Natural killer cell (primary cell): ENCODE results near the gene ZKSCAN1. TPM values are rescaled to one million over a fixed set of nuclear protein-coding genes. Genes with fewer than 3 reads are reported as not detected.

Experiments used
- ATAC-seq, 3 donors: fragments of 150-1000 bp in 2 of 3; fragments of 200-7000 bp in 1 of 3; cut with Tn5 transposase; 1 replicate in 1 of 3; 2 replicates in 2 of 3; pipeline ENCODE4 v1.10.0; 2021; ENCODE audit warnings: mild to moderate bottlenecking in 2 of 3, moderate library complexity in 2 of 3
- DNase-seq, 2 donors: peaks; one replicate each; pipeline versions ENCODE4 v3.0.0 to v3.0.0-alpha.2; 2013 to 2021; ENCODE audit warnings: mixed read lengths in 1 of 2
- H3K27ac ChIP-seq: one replicate; pipeline ENCODE4 v1.5.1; 2013; ENCODE audit warnings: mild to moderate bottlenecking, low read length
- H3K27me3 ChIP-seq: one replicate; pipeline ENCODE4 v1.6.1; 2013; ENCODE audit warnings: low read length; ENCODE audit not compliant: control insufficient read depth, insufficient read depth
- H3K36me3 ChIP-seq: one replicate; pipeline ENCODE4 v1.6.1; 2013; ENCODE audit warnings: low read length; ENCODE audit not compliant: control insufficient read depth, insufficient read depth
- H3K4me1 ChIP-seq: one replicate; pipeline ENCODE4 v1.6.1; 2013; ENCODE audit warnings: low read length; ENCODE audit not compliant: control insufficient read depth, insufficient read depth
- H3K4me3 ChIP-seq: one replicate; pipeline ENCODE4 v1.5.1; 2013; ENCODE audit warnings: low read length
- H3K9me3 ChIP-seq: one replicate; pipeline ENCODE4 v1.6.1; 2013; ENCODE audit warnings: low read length; ENCODE audit not compliant: control insufficient read depth, insufficient read depth
- H3K27ac Mint-ChIP-seq, 2 donors: one replicate each; pipeline ENCODE4 v1.8.0; 2022; ENCODE audit warnings: mild to moderate bottlenecking in 2 of 2, mixed read lengths in 2 of 2, moderate library complexity in 1 of 2
- H3K27me3 Mint-ChIP-seq, 2 donors: one replicate each; pipeline ENCODE4 v1.8.0; 2022; ENCODE audit warnings: low read depth in 2 of 2, mixed read lengths in 2 of 2
- H3K36me3 Mint-ChIP-seq: one replicate; pipeline ENCODE4 v1.8.0; 2022; ENCODE audit warnings: mixed read lengths
- H3K4me1 Mint-ChIP-seq, 2 donors: one replicate each; pipeline ENCODE4 v1.8.0; 2022; ENCODE audit warnings: mixed read lengths in 2 of 2
- H3K4me3 Mint-ChIP-seq: one replicate; pipeline ENCODE4 v1.8.0; 2022; ENCODE audit warnings: mild to moderate bottlenecking, moderate library complexity, mixed read lengths
- H3K9me3 Mint-ChIP-seq, 2 donors: one replicate each; pipeline ENCODE4 v1.8.0; 2022; ENCODE audit warnings: mixed read lengths in 2 of 2
- WGBS: methylation state at CpG from one replicate; pipeline ENCODE4 v1.1.7; 2013; ENCODE audit warnings: missing lambda C conversion rate; ENCODE audit not compliant: insufficient coverage; 5-methylcytosine and 5-hydroxymethylcytosine counted together
- intact Hi-C: fragments of 100-400 bp; cut with micrococcal nuclease; formaldehyde crosslinking; loops from one replicate; pipeline ENCODE4 v1.14.2; 2022
- total RNA-seq, 4 donors: library from RNA; stranded (reverse); fragments of 120-200 nt in 1 of 4; gene quantifications; one replicate each; pipeline versions ENCODE4 v1.2.3 to v1.2.4, GENCODE V29; 2013 to 2022
- TF ChIP-seq, protein P1 (sequence below): fragments of 200-600 bp; IDR thresholded peaks from one replicate; pipeline ENCODE4 v1.8.0; 2022; ENCODE audit warnings: antibody characterized with exemption

The ZKSCAN1 gene
- total RNA-seq, 3 donors from 2014 or later (not counting 1 experiment from before 2014, with no cell fraction given), result 57.6 to 62.5 (median 60.8) TPM

DNA sequence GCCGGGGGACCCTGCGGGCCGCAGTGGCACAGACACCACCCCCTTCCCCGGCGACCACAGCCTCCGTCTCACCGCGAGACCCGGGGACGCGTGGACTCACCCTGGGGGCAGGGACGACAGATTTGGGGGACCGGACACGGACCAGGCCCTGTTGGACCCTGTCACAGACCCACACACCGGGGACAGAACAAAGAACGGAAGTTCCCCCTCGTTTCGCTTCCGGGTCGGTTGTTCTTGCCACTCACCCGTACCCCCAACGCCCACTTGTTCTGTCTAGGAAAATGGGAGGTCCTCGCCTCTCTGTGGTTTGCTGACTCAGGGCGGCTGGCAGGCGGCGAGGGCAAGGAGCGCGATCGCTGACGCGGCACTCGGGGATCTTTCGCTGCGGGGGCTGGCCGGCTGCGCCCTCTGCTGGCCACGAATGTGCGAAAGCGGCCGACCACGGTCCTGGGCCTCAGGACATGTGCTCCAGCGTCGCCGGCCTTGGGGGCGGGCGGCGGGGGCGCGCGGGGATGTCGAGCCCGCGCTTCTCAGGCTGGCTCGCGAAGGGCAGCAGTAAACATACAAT, 66.2 kb downstream of the ZKSCAN1 start, which contains the start of gene ZNF3:
Gene ZNF3 (minus strand): TSS at position 189 of the 568 bp plus-strand sequence. CDS start 4,366 bp downstream, outside the sequence.
- H3K4me3 ChIP-seq, result peak within 1 kb of the TSS; percentile 71
- TF ChIP-seq, protein P1, sequence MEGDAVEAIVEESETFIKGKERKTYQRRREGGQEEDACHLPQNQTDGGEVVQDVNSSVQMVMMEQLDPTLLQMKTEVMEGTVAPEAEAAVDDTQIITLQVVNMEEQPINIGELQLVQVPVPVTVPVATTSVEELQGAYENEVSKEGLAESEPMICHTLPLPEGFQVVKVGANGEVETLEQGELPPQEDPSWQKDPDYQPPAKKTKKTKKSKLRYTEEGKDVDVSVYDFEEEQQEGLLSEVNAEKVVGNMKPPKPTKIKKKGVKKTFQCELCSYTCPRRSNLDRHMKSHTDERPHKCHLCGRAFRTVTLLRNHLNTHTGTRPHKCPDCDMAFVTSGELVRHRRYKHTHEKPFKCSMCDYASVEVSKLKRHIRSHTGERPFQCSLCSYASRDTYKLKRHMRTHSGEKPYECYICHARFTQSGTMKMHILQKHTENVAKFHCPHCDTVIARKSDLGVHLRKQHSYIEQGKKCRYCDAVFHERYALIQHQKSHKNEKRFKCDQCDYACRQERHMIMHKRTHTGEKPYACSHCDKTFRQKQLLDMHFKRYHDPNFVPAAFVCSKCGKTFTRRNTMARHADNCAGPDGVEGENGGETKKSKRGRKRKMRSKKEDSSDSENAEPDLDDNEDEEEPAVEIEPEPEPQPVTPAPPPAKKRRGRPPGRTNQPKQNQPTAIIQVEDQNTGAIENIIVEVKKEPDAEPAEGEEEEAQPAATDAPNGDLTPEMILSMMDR, result peak; percentile 96
- H3K36me3 Mint-ChIP-seq, result no peaks in the 10 kb centered on the region
- H3K4me1 Mint-ChIP-seq, result peaks cover 20 to 34% of the 10 kb centered on the region in 2 donors
- peaks cover 7% of the 10 kb centered on the region for H3K36me3 ChIP-seq
- peaks cover 24% of the 10 kb centered on the region for H3K4me1 ChIP-seq
- H3K9me3 Mint-ChIP-seq, result no peaks in the 10 kb centered on the region
- peak within 1 kb of the TSS; percentile 77 to 83 for H3K27ac Mint-ChIP-seq
- ATAC-seq, result peak; percentile 80 to 93 (median 82)
- peak within 1 kb of the TSS; percentile 90 for H3K27ac ChIP-seq
- no peaks in the 10 kb centered on the region for H3K9me3 ChIP-seq
- intact Hi-C loops, result loop anchor here (1.0 to 5.0 kb wide), 6 partner anchors 19 to 140 kb away; partner anchors contain the start of genes CNPY4, TAF6 and ZSCAN21
- WGBS, result under 1% methylated on average over 55 of the region's 55 CpGs
- H3K27me3 ChIP-seq, result no peaks in the 10 kb centered on the region
- peak within 1 kb of the TSS; percentile 90 for H3K4me3 Mint-ChIP-seq
- H3K27me3 Mint-ChIP-seq, result no peaks in the 10 kb centered on the region
- DNase-seq, result peak; percentile 98 to 99

DNA sequence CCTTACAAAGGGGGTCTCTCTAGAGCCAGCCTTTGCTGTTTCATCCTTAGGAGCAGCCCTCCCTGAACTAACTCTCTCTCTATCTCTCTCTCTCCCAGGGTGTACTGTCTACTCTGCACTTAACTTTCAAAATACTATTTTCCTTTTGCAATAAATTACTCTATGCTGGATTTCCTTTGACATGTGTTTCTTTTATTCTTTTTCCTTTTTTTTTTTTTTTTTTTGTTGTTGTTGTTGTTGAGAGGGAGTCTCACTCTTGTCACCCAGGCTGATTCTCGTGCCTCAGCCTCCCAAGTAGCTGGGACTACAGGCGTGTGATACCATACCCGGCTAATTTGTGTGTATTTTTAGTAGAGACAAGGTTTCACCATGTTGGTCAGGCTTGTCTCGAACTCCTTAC, 67.6 kb downstream of the ZKSCAN1 start:
- no peaks in the 10 kb centered on the region for H3K27me3 Mint-ChIP-seq
- no peak for DNase-seq
- Histone ChIP-seq H3K36me3 (peaks cover 2% of the 10 kb centered on the region), H3K9me3 (no peaks in the 10 kb centered on the region), H3K4me1 (peaks cover 26% of the 10 kb centered on the region), H3K27ac (peak overlapping the region; percentile 90), H3K4me3 (no peak overlapping the region), H3K27me3 (no peaks in the 10 kb centered on the region)
- WGBS, result 82% methylated on average over 3 of the region's 4 CpGs
- peak overlapping the region; percentile 90 for H3K4me3 Mint-ChIP-seq
- H3K36me3 Mint-ChIP-seq, result no peaks in the 10 kb centered on the region
- ATAC-seq, result peak in 1 of 3 donors; percentile 4
- peaks cover 20 to 34% of the 10 kb centered on the region in 2 donors for H3K4me1 Mint-ChIP-seq
- H3K27ac Mint-ChIP-seq, result peak overlapping the region; percentile 77 to 83
- intact Hi-C loops, result loop anchor here (1.0 to 5.0 kb wide), 3 partner anchors 17 to 36 kb away; partner anchors contain the start of genes CNPY4, TAF6 and ZSCAN21
- H3K9me3 Mint-ChIP-seq, result no peaks in the 10 kb centered on the region
- TF ChIP-seq, protein P1, result no peak

DNA sequence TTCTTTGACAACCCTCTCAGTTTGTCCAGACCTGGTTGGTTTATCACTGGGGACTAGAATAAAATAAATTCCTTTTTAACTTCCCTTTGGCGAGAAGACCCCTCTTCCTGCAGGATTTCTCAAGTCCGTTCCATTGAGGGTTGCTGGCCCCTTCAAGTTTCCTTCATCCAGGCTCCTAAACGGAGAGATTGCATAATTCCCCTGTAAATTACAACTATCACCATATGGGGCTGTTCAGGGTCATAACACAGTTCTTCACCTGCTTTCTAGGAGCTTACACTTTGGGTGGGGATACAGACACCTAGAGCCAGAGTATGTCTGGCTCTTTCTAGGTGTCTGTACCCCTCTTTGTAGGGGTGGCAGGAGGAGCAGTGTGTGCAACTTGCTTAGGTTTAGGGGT, 70.1 kb downstream of the ZKSCAN1 start:
- TF ChIP-seq, protein P1, result no peak
- no peak overlapping the region for H3K4me3 ChIP-seq
- H3K27me3 ChIP-seq, result no peaks in the 10 kb centered on the region
- no peaks in the 10 kb centered on the region for H3K27me3 Mint-ChIP-seq
- no peak overlapping the region for H3K27ac ChIP-seq
- no peaks in the 10 kb centered on the region for H3K36me3 Mint-ChIP-seq
- no peaks in the 10 kb centered on the region for H3K36me3 ChIP-seq
- peaks cover 24 to 40% of the 10 kb centered on the region in 2 donors for H3K4me1 Mint-ChIP-seq
- H3K9me3 Mint-ChIP-seq, result no peaks in the 10 kb centered on the region
- ATAC-seq, result no peak
- intact Hi-C loops, result no loop called here
- H3K27ac Mint-ChIP-seq, result no peak overlapping the region
- H3K4me1 ChIP-seq, result peaks cover 32% of the 10 kb centered on the region
- DNase-seq, result no peak
- no peak overlapping the region for H3K4me3 Mint-ChIP-seq
- WGBS, result 86% methylated on average over 3 of the region's 3 CpGs
- no peaks in the 10 kb centered on the region for H3K9me3 ChIP-seq
